ENCODE data around the gene CNTNAP4.

GRCh38 chr16:76280421-76281215 is 3.4 kb downstream of the CNTNAP4 start:
- TF ChIP-seq POLR2A (IDR thresholded peaks at IDR 0.05; ENCODE audit: low read depth, low read length), result no peak
- TF ChIP-seq POLR2AphosphoS5 (IDR thresholded peaks at IDR 0.05; ENCODE audit: low read depth, low read length), result no peak
- no peak for TF ChIP-seq TAF1 (IDR thresholded peaks at IDR 0.05; ENCODE audit: borderline replicate concordance, low read depth, low read length)
